Testis (tissue), 2 donors: ENCODE data around the gene ATF7.

Experiments
- CTCF ChIP-seq, 3 experiments: fragments of 450-650 bp in 2 of 3; fragments of 200-600 bp in 1 of 3; sonication (generic) in 1 of 3; IDR thresholded peaks; one replicate each; pipeline ENCODE4 v1.5.1; 2016 to 2019; ENCODE audit warnings: antibody characterized with exemption in 3 of 3, mild to moderate bottlenecking in 2 of 3, moderate library complexity in 1 of 3
- POLR2A ChIP-seq: fragments of 450-650 bp; IDR thresholded peaks from one replicate; pipeline ENCODE4 v1.6.1; 2017; ENCODE audit warnings: antibody characterized with exemption, mild to moderate bottlenecking, moderate library complexity

- no peak for TF ChIP-seq CTCF (IDR thresholded peaks at IDR 0.05)
- TF ChIP-seq POLR2A: no peak
Measured at GRCh38 chr12:53506450-53506785, 119.8 kb downstream of the ATF7 start.
